GM21528 (cell line): Measurements from ENCODE around the gene EMP2.
"Not testable (repeated sequence)": the region's sequence is repeated elsewhere in the genome, so short reads cannot be mapped to it uniquely, and the experiment has no call there.

ENCODE experiments used
- ATAC-seq: cut with Tn5 transposase; IDR thresholded peaks from one replicate; pipeline ENCODE4 v1.9.1; 2021; ENCODE audit warnings: mild to moderate bottlenecking, moderate library complexity; ENCODE audit not compliant: unreplicated experiment, low FRiP score

EMP2 gene

DNA sequence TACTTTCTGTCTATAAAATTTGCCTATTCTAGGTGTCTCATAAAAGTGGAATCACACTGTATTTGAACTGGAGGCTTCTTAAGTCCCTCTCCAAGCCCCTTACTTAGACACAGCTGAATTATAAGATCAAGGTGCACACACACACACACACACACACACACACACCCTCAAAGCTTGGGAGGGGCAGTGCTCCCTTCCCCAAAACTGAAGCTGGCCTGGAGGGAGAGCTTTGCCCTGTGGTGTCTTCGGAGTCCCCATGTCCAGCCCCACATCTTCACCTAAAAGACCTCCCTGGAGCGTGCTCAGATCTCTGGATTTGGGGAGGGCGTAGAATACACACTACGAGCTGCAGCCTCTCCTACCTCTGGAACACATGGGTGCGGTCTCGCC is 828 bp downstream of the EMP2 start:
- no peak for ATAC-seq

DNA sequence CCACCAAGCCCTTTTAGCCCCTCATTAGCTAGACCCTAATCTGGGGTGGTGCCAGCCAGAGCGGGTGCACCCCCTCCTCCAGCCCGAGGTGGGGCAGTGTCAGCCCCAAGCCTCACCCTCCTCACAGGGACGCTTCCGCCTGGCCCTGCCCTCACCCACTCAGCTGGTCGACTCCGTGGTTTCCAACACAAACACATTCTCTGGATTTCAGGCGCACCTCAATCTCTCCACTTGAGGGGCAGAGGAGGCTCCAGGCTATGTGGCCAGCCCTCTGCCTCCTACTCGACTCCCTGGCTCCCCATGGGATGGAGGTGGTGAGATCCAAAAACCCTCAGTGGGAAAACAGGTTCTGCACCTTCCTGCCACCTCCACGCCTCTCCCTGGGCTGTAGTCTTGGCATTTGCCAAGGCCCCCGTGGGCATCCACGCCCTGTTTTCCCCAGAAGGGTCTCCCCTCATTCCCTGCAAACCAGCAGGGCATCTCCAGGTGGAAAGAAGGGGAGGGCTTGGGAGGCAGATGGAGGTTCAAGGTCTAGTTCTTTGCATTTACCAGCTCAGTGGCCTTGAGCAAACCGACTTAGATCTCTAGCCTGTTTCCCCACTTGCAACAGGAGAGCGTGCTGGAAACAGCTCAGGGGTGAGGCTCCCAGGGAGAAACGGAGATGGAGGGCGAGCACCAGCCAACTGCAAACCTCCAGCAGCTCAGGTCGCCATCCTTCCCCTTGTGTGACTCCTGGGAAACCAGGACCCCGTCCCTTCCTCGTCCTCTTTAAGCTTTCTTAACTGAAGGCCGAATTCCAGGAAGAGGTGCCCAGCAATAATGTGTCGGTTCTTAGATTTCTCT is 1.7 kb downstream of the EMP2 start:
- no peak for ATAC-seq

DNA sequence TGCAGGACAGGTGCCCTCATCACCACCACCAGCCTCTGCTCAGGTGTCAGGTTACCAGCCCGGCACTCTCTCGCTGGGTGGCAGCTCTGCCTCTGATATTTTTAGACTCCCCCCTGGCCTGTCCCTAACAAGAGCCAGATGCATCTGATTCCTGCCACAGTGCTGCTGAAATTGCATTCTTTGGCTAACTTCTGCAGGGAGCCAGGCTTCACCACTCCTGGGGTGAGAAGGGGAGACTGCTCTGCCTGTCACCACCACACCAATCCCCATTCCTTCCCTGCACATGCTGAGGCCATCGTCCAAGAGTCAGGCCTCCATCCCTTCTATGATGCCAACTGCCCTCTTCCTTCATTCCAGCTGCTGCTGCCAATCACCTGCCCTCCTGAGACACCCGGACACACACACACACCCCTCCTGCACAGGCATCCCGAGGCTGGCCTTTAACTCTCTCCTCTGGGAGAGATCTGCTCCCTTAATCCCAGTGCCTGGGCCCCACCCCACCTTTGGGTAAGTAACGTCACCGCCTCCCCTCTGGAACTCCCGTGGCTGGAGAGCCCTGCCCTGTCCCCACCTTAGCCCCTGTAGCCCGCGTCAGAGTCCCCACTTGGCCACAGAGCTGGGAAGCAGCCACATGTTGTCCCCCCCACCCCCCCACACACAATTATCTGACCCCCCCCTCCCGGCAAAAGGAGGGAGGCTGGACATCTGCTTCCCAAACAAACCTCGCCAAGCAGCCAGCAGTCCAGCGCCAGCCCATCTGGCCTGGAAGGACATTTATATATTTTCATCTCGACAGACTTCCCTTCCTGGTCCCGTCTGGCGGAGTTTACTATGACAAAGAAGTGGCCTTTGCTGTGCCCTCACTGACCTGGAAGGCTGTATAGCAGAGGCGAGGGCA is 2.8 kb downstream of the EMP2 start:
- no peak for ATAC-seq

DNA sequence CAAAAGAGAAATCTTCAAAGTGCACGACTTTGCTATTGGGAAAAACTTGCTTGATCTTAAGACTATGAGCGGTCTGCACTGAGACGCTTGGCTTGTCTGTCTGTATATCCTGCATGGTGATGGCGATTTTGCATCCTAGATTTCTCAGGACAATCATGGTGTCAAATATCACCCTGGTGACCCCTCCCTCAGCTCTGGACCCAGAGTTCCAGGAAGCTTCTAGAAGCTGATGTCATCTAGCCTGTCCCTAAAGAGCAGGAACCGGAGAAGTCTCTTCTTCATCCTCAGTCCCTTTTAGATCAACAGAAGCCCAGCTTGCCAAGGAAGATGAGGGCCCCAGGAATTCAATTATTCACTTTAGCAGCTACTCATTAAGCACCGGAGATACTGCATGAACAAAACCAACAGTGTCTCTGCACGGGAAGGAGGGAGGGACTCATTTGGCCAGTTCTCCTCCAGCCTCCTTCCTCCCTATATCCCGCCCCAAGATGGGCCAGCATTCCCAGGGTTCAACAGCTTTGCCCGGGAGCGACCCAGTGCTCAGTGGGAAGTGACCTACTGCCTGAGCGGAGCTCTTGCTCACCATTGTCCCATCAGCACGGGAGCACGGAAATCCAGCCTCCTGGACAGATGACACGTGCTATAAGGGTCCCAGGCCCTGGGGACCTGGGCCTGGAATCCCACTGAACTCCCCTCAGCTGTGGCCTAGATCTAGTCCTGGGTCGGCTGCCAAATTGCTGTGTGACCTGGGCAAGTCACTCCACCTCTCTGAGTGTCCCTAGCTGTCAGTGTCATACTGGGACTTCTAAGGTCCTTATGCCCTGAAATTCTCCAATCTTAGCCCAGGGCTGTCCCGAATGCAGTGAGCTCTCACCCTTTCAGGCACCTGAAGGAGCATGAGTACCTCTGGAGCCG is 3.8 kb downstream of the EMP2 start:
- ATAC-seq, result no peak

DNA sequence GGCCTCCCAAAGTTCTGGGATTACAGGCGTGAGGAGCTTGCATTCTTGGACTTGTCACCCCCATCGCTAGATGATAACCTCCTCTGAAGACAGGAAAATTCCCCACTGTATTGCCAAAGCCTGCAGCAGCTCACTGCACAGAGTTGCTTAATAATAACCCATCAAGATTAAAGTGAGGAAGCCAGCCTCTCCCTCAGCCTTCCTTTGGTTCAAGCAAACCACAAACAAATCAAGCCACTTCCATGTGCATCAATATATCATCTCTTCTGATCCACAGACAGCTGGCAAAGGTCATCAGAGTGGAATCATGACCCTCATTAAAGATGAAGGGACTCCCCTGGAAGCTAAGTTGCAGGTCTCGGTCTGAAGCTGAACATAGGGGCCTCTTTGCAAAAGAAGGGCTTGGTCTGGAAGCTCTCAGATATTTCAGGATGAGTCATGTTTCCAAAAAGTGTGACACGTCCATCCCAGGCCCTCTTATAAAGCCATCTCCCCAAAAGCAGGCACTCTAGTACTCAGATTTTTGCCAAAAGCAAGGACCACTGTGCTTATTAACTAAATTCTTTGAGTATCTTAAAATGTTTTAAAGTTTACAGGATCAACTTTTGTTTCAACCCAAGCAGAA is 4.8 kb downstream of the EMP2 start:
- ATAC-seq, result no peak

DNA sequence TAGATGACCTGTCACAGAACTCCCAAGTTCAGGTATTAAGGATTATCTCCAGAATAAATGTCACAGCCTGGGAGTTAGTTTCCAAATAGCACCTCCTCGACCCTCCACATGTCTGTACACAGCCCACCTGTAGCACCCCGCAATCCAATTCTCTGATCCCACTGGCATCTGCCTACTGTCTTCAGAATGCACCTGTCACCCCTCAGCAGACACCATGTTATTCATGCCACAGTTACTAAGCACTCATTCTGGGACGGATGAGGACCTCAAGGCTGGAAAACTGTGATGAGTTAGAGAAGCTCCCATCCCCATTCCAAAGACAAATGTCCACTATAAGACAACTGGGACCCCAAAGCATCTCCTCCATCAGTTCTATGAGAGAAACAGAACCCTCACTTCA is 7.8 kb downstream of the EMP2 start:
- no peak for ATAC-seq

DNA sequence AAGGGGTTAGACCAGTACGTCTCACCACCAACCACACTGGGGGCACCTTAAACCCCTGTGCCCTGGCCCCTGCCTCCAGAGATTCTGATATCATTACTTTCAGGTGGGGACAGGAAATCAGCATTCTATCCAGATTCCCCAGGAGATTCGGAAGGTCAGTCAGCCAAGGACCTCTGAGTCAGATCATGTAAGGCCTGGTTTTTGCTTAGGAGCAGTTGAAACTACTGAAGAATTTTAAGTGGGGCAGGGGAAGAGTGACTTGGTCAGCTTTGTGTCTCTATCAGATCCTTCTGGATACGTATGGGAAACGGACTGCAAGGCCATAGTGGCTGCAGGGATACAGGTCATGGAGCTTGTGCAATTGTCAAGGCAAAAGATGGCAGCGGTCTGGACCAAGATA is 9.0 kb downstream of the EMP2 start:
- no peak for ATAC-seq

DNA sequence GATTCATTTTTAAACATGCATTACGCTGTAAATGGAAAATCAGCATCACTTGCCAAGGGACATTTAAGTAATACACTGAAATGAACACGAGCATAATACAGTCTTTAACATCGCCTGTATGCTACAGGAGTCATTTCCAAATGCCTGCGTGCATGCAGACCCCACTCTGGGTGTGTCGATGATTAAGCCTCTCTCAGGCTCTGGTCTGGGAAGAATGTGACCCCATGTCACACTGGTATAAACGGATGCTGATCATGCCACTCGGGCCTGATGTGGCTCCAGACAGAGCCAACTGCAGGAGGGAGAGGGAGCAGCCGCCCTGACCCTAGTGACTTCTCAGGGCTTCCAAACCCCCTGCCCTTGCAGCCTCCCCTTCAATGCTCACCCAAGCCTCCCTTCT is 10.8 kb downstream of the EMP2 start:
- no peak for ATAC-seq

DNA sequence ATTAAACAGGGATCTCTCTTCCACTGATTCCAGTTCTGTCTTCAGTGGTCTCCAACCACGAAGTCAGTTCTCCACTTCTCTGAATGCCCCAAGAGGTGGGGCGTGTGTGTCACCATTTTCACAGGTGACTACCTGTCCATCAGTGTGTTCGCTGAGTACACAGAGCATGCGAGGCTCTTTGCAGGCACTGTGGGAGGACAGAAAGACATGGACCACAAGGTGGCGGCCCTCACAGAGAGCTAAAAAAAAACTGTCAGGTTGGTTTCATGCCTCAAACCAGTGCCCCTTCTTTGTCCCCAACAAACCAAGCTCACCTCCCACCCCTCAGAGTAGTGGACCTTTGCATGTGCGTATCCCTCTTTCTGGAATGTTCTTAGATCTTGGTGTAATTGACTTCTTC is 13.8 kb downstream of the EMP2 start:
- no peak for ATAC-seq

DNA sequence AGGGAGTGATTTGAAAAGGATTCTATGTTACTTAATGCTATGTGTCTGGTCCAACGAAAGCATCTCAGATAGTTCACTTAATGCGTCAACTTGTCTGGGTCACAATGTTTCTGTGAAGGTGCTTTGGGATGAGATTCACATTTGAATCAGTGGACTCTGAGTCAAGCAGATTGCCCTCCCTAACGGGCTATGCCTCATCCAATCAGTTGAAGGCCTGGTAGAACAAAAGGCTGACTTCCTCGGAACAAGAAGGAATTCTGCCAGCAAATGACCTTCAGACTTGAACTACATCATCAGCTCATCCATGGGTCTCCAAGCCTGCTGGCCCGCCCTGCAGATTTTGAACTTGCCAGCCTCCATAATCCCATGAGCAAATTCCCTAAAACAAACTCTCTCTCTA is 15.2 kb downstream of the EMP2 start:
- no peak for ATAC-seq

DNA sequence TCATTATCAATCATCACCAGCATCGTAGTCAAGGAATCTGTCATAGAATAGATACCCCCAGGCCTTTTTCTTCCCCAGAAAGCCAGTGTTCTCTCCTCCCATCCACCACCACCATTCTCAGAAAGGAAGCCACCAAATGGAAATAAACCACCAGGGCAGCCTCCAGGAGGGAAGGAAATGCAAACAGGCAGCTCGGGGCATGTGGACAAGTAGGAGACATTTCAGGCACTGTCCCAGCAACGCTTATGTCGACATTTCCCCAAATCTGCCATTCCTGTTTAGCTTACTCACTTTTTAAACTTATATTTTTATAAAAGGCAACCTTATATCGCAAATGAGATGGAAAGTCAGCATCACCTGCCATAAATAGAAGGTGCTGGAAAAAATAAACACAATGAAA is 15.8 kb downstream of the EMP2 start:
- ATAC-seq, result no peak

DNA sequence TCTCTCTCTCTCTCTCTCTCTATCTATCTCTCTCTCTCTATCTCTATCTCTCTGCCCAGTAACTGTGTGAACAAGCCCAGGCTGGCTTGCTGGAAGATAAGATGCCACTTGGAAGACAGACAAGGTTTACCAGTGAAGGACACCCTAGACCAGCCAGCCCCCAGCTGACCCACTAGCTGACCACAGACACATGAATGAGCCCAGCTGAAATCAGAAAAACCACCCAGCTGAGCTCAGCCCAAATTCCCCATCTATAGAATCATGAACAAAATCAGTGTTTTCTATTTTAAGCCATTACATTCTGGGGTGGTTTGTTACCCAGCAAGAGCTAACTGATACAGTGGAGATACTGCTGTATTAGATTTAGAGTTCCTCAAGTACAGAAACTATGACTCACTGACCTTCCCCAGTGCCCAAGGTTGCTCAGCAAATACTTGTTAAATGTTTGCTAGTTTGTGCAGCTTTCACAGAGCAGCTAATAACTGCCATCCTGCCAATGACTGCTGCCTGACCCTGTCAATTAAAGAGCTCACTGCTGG is 18.0 kb downstream of the EMP2 start:
- no peak for ATAC-seq

DNA sequence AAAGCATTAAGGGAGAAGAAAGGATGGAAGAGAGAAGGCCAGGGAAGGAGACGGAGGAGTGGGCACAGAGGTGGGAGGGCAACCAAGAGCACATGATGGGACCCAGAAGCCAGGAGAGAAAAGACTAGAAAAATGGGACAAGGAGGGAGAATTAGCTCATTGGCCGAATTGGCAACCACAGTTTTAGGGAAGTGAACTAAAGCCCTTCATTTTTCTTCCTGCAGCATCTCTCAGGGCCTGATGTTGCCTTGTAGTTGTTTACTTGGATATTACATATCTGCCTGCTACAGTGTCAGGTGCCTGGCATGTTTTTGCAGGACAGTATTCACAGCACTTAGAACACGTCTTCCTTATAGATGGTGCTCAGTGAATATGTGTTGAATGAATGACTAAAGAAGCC is 19.0 kb downstream of the EMP2 start:
- ATAC-seq, result no peak

DNA sequence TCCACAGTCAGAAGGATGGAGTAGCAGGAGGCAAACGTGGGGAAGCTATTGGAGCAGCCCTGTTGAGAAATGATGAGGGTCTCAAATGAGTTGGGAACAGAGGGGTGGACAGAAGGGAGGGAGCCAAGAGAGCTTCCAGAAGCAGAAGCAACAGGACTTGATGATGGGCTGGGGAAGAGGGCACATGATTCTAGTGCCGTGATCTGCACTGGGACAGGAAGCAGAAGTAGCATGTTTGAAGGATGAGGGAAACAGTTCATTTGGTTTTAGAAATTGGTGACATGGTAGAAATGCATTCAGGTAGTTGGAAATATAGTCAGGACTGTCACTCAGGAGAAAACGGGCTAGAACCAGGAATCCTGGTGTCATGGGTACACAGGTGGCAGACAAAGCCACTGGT is 19.4 kb downstream of the EMP2 start:
- no peak for ATAC-seq

DNA sequence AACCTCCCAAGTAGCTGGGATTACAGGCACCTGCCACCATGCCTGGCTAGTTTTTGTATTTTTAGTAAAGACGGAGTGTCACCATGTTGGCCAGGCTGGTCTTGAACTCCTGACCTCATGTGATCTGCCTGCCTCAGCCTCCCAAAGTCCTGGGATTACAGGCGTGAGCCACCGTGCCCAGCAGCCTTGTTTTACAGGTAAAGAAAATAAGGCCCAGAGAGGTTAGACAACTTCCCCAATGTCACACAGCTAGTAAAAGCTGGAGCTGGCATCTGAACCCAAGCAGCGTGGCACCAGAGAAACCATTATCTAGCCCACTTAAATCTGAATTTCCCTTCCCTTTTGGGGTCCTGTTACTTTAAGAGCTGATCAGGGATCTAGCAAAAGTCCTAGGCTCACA is 20.6 kb downstream of the EMP2 start:
- not testable (repeated sequence) for ATAC-seq

DNA sequence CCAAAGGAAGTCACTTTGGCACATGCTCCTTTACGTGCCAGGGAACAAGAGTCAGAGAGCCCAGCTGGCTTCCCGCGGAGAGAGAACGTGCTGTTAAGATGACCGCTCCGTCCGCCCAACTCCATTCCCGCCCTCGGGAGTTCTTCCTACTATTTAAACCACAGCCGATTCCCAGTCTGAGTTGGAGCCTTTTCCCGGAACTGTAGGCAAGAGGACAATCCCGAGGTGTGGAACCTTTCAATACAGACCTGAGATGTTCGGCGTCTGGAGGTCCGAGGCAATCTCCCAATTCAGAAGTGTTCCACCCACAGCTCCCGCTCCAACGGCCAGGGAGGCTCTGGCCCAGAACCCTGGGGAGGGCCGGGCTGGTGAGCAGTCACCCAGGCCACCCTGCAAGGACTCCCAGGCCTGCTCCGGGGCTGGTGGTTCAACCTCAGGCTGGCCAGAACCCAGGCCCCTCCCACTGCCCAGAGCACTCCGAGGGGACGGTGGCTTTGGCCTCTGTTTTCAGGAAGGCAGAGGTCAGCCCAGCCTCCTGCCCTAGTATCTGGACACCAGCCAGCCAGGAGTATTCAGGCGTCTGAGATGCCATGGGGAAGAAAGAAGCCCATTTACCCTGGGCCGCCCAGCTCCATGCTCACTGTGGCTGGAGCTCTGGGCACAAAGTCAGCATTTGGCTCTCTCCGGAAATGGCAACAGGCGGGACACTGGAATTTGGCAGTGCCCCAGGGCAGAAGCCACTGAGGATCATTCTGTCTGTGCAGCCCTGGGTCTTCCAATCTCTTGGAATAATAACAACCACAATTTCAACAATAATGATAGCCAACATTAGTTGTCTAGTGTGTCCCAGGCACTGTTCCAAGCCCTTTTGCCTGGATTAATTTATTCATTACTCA is 21.4 kb downstream of the EMP2 start:
- no peak for ATAC-seq

DNA sequence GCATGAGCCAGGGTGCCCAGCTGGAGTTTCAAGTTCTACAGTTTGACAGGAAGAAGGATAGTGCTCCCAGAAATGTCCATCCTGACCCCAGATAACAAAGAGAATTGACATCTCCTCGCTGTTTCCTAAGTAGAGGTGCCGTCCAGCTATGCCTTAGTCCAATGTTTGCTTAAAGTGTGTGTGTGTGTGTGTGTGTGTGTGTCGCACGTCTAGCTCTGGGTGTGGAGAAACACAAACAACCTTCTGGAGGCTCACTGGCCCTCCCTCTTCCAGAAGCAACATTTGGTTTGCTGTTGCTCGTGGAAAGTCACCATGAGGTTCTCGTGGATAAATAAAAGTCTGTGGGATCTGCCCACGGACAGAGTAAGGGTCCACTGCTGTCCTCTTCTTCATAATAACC is 22.1 kb downstream of the EMP2 start:
- no peak for ATAC-seq

DNA sequence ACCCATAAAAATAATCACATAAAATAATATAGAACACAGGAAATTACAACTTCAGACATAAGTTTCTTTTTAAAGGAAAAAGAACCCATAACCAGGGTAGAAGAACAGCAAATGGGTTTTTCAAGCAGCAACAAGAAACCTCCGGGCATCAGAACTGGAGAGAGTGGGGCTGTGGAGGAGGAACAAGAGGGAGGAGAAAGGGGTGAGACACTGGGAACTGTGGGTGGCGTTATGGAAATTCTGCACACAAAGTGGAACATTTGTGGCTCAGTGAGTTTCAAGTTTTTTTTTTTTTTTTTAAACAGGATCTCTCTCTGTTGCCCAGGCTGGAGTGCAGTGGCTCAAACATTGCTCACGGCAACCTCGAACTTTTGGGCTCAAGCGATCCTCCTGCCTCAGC is 22.6 kb downstream of the EMP2 start:
- no peak for ATAC-seq

DNA sequence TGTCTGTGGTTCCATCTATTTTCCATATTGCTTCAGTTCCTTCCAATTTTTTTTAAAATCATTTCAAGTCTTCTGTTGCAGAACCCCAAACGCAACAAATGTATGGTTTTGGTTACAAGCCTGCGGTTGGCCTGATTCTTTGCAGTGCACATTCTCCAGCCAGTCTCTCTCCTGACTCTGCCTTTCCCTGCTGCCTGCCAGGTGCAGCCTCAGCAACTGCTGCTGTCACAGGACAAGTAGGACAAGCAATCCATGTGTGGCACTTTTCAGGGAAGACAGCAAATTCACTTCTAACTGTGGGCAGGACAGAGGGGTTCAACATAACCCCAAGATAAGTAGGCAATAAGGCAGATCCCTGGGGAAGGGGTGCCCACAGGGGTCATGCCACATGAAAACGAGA is 24.2 kb downstream of the EMP2 start:
- no peak for ATAC-seq
